H4 (cell line): ENCODE measurements around the gene SLC38A5. TPM values are rescaled to one million over a fixed set of nuclear protein-coding genes. Genes with fewer than 3 reads are reported as not detected.

Source experiments
- total RNA-seq: library from RNA; depleted of rRNA; stranded (reverse); fragments of >200 nt; shearing (Covaris generic); gene quantifications from 2 replicates; pipeline ENCODE4 v1.2.3, GENCODE V29; 2014; rRNA removed

Gene SLC38A5
- total RNA-seq, 1 experiment from 2014 or later, result 0.04 TPM

Other genes with a start within 250 kb of the SLC38A5 start
- 0.14 TPM in 1 of 2 replicates, not detected in the other for gene SSX1, start 214.9 kb downstream of the SLC38A5 start, total RNA-seq
- not detected in 2 replicates for gene SSX3, start 113.6 kb downstream of the SLC38A5 start, total RNA-seq
- not detected in 2 replicates for gene SSX4, start 86.7 kb downstream of the SLC38A5 start, total RNA-seq
- gene SSX4B, start 58.3 kb downstream of the SLC38A5 start, total RNA-seq, result not detected in 2 replicates
- 70.7 and 85.9 TPM in 2 replicates for gene FTSJ1, start 5.9 kb upstream of the SLC38A5 start, total RNA-seq
- 17.0 and 18.3 TPM in 2 replicates for gene PORCN, start 38.7 kb upstream of the SLC38A5 start, total RNA-seq
- gene EBP, start 51.5 kb upstream of the SLC38A5 start, total RNA-seq, result 129 and 133 TPM in 2 replicates
- gene TBC1D25, start 69.5 kb upstream of the SLC38A5 start, total RNA-seq, result 2.6 and 3.2 TPM in 2 replicates
- gene RBM3, start 104.2 kb upstream of the SLC38A5 start, total RNA-seq, result 154 and 175 TPM in 2 replicates
- 42.8 and 49.7 TPM in 2 replicates for gene WDR13, start 127.2 kb upstream of the SLC38A5 start, total RNA-seq
- 0.10 and 0.16 TPM in 2 replicates for gene WAS, start 213.5 kb upstream of the SLC38A5 start, total RNA-seq
- 11.8 and 13.6 TPM in 2 replicates for gene SUV39H1, start 226.5 kb upstream of the SLC38A5 start, total RNA-seq